NCI-H1105 treated with DMSO at 0.1 percent for 48 hours (cell line): ENCODE results near the gene CLEC3B.
"Not testable (repeated sequence)": the region's sequence is repeated elsewhere in the genome, so short reads cannot be mapped to it uniquely, and the experiment has no call there.

Source experiments
- DNase-seq: peaks from one replicate; lab custom pipeline; 2025; lab: John Stamatoyannopoulos, UW

The CLEC3B gene

GRCh38 chr3:45066109-45066801, 40.2 kb downstream of the CLEC3B start:
- DNase-seq: no peak

- no peak for DNase-seq
Observed at GRCh38 chr3:45067486-45067885, 41.4 kb downstream of the CLEC3B start.

- DNase-seq: no peak
Observed at GRCh38 chr3:45067941-45068340, 41.8 kb downstream of the CLEC3B start.

GRCh38 chr3:45071075-45071474, 45.0 kb downstream of the CLEC3B start:
- DNase-seq: no peak

GRCh38 chr3:45075821-45076625, 49.9 kb downstream of the CLEC3B start:
- DNase-seq: no peak

GRCh38 chr3:45078256-45078655, 52.2 kb downstream of the CLEC3B start:
- DNase-seq: not testable (repeated sequence)

- no peak for DNase-seq
Observed at GRCh38 chr3:45078910-45079522, 52.9 kb downstream of the CLEC3B start.

GRCh38 chr3:45079715-45080114, 53.6 kb downstream of the CLEC3B start:
- no peak for DNase-seq

- no peak for DNase-seq
Observed at GRCh38 chr3:45080824-45081223, 54.7 kb downstream of the CLEC3B start.

- DNase-seq: no peak
Observed at GRCh38 chr3:45081506-45082141, 55.5 kb downstream of the CLEC3B start.

GRCh38 chr3:45082142-45082538, 56.0 kb downstream of the CLEC3B start:
- DNase-seq: no peak

- no peak for DNase-seq
Observed at GRCh38 chr3:45083023-45083422, 56.9 kb downstream of the CLEC3B start.

- no peak for DNase-seq
Observed at GRCh38 chr3:45084361-45084760, 58.3 kb downstream of the CLEC3B start.

- no peak for DNase-seq
Observed at GRCh38 chr3:45084820-45085816, 59.0 kb downstream of the CLEC3B start.
